Panc1 (cell line): Measurements from ENCODE around the gene LRRC4.

Experiments used
- CTCF ChIP-seq: fragments of 450-650 bp; IDR thresholded peaks from 2 replicates; pipeline ENCODE4 v1.5.1; 2017; ENCODE audit warnings: mild to moderate bottlenecking
- SIN3A ChIP-seq: IDR thresholded peaks from 2 replicates; pipeline ENCODE4 v1.6.1; 2012; ENCODE audit warnings: low read depth, mild to moderate bottlenecking, low read length, moderate library complexity, borderline replicate concordance; ENCODE audit not compliant: insufficient read depth

DNA sequence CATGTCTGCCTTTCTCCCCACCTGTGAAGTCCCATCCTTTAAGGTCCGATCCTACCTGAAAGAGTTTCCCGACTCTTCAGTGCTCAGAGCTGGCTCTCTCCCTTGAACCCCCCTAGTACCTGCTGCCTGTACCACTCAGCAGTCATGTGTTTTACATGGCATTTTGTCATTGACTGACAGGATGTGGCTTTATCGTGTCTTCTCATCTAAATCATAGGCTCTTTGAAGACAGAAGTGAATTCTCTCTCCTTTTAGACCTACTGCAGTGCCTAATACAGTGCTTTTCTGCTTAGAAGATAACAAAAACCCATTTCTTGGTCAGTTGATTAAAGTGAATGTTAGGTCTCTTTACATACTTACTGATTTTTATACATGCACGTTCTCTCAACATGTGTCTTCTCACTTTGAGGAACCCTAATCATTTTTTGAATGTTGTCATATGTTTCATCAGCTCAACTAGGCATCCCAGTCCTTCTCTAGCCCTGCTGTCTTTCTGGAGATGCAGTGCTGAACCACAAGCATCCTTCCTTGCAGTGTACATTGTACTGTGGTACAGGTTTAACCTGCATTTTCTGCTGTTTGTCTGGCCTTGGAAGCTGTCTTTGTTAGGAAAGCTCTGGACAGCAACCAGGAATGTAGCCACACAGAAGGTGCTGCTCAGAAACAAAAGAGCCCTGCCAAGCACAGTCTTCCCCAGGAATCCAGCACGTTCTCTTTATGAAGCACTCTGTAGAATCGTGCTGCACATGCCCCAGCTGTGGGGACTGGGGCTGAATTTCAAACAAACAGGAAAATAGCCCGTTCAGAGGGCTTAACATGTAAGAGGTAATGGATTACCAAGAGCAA is 28.1 kb upstream of the LRRC4 start:
- TF ChIP-seq CTCF, result no peak
- TF ChIP-seq SIN3A, result no peak
